A673 (cell line): Measurements from ENCODE around the gene TNFSF4. TPM values are rescaled to one million over a fixed set of nuclear protein-coding genes. Genes with fewer than 3 reads are reported as not detected.

Source experiments
- BruUV-seq: library from RNA; stranded (reverse); fragments of 400-500 nt; replicated peaks from 2 replicates; lab custom pipeline; 2021; lab: Mats Ljungman, UMichigan
- CTCF ChIA-PET: fragments of 300-600 bp; sonication (Branson Sonifier 250); formaldehyde crosslinking; loops from one replicate; lab custom pipeline; 2022; ENCODE audit warnings: antibody characterized with exemption; lab: Charles Lee
- POLR2A ChIA-PET: fragments of 300-600 bp; sonication (Branson Sonifier 250); formaldehyde crosslinking; loops from one replicate; lab custom pipeline; 2022; ENCODE audit warnings: antibody characterized with exemption; ENCODE audit not compliant: low non-redundant PET; lab: Charles Lee
- DNase-seq: peaks from one replicate; pipeline ENCODE4 v3.0.0-alpha.2; 2015; ENCODE audit warnings: low spot score
- H3K27ac ChIP-seq: fragments of 200-600 bp; sonication (generic); 2 replicates; pipeline ENCODE4 v1.5.1; 2016; ENCODE audit warnings: mixed run types, low read depth, mild to moderate bottlenecking, mixed read lengths, antibody characterized with exemption, low read length; ENCODE audit not compliant: poor library complexity, severe bottlenecking
- H3K27me3 ChIP-seq: fragments of 200-600 bp; sonication (generic); replicated peaks from 2 replicates; pipeline ENCODE4 v1.6.1; 2017; ENCODE audit warnings: mixed run types, low read depth, mild to moderate bottlenecking, mixed read lengths, antibody characterized with exemption, low read length; ENCODE audit not compliant: insufficient read depth, poor library complexity
- H3K36me3 ChIP-seq: fragments of 200-600 bp; sonication (generic); 2 replicates; pipeline ENCODE4 v1.6.1; 2016; ENCODE audit warnings: mixed run types, mild to moderate bottlenecking, mixed read lengths, antibody characterized with exemption, low read length; ENCODE audit not compliant: insufficient read depth, poor library complexity, severe bottlenecking
- H3K4me1 ChIP-seq: fragments of 200-600 bp; sonication (generic); 2 replicates; pipeline ENCODE4 v1.6.1; 2017; ENCODE audit warnings: mixed run types, mild to moderate bottlenecking, mixed read lengths, antibody characterized with exemption, low read length; ENCODE audit not compliant: insufficient read depth, poor library complexity, severe bottlenecking
- H3K4me3 ChIP-seq: fragments of 200-600 bp; sonication (generic); 2 replicates; pipeline ENCODE4 v1.5.1; 2016; ENCODE audit warnings: low read depth, mixed run types, mild to moderate bottlenecking, mixed read lengths, low read length; ENCODE audit not compliant: poor library complexity, severe bottlenecking
- H3K9me3 ChIP-seq: fragments of 200-600 bp; sonication (generic); 2 replicates; pipeline ENCODE4 v1.6.1; 2016; ENCODE audit warnings: mixed run types, low read depth, mild to moderate bottlenecking, mixed read lengths, antibody characterized with exemption, low read length; ENCODE audit not compliant: poor library complexity, severe bottlenecking
- CTCF ChIP-seq: fragments of 300-800, 200-600 bp; sonication (generic); conservative IDR thresholded peaks from 2 replicates; pipeline ENCODE4 v1.5.1; 2017; ENCODE audit warnings: low read depth, mild to moderate bottlenecking, antibody characterized with exemption, low read length, moderate library complexity, mixed read lengths
- EZH2 ChIP-seq: fragments of 200-600 bp; sonication (generic); IDR thresholded peaks from 2 replicates; pipeline ENCODE4 v1.6.1; 2017; ENCODE audit warnings: borderline replicate concordance, low read depth, mild to moderate bottlenecking, mixed read lengths, antibody characterized with exemption, low read length; ENCODE audit not compliant: poor library complexity, severe bottlenecking
- intact Hi-C: fragments of 100-400 bp; cut with micrococcal nuclease; formaldehyde crosslinking; loops from one replicate; pipeline ENCODE4 v1.10.0; 2022; ENCODE audit not compliant: unreplicated experiment
- total RNA-seq: library from RNA; stranded (reverse); gene quantifications from 2 replicates; pipeline ENCODE4 v1.2.3, GENCODE V29; 2021

TNFSF4 gene
- total RNA-seq, 1 experiment from 2014 or later: 0.21 TPM

- BruUV-seq: no TSS peak
- POLR2A ChIA-PET: no interaction called here
- no peaks in the 10 kb centered on the region for H3K9me3 ChIP-seq
- no peaks in the 10 kb centered on the region for H3K36me3 ChIP-seq
- DNase-seq: no peak
- intact Hi-C loops: no loop called here
- no peak overlapping the region for H3K4me3 ChIP-seq
- no peaks in the 10 kb centered on the region for H3K27me3 ChIP-seq
- TF ChIP-seq EZH2 (no peak), CTCF (no peak)
- CTCF ChIA-PET: no interaction called here
- H3K27ac ChIP-seq: no peak overlapping the region
- no peaks in the 10 kb centered on the region for H3K4me1 ChIP-seq
Observed at GRCh38 chr1:173134800-173135199, 72.3 kb downstream of the TNFSF4 start.

- H3K27me3 ChIP-seq: no peaks in the 10 kb centered on the region
- H3K4me3 ChIP-seq: no peak overlapping the region
- no peaks in the 10 kb centered on the region for H3K36me3 ChIP-seq
- no peak overlapping the region for H3K27ac ChIP-seq
- DNase-seq: no peak
- intact Hi-C loops: no loop called here
- no peaks in the 10 kb centered on the region for H3K4me1 ChIP-seq
- no peak for TF ChIP-seq CTCF
- no peak for TF ChIP-seq EZH2
- H3K9me3 ChIP-seq: no peaks in the 10 kb centered on the region
- CTCF ChIA-PET: no interaction called here
- POLR2A ChIA-PET: no interaction called here
- no TSS peak for BruUV-seq
Observed at GRCh38 chr1:173134029-173134428, 73.1 kb downstream of the TNFSF4 start.

Other genes with a start within 250 kb of the TNFSF4 start
- gene TNFSF18, start 156.4 kb downstream of the TNFSF4 start, total RNA-seq: not detected in 2 replicates